NCI-H2196 (cell line): ENCODE measurements around the gene COPE.

Source experiments
- DNase-seq: peaks from one replicate; lab custom pipeline; 2025; ENCODE audit not compliant: unreplicated experiment; lab: John Stamatoyannopoulos, UW

Gene COPE

GRCh38 chr19:18853755-18854427 lies 65.3 kb downstream of the COPE start:
- DNase-seq, result no peak

GRCh38 chr19:18852648-18853047 lies 66.5 kb downstream of the COPE start:
- no peak for DNase-seq

GRCh38 chr19:18851673-18852325 lies 67.4 kb downstream of the COPE start:
- no peak for DNase-seq

GRCh38 chr19:18850471-18851375 lies 68.5 kb downstream of the COPE start:
- no peak for DNase-seq

GRCh38 chr19:18849838-18850400 lies 69.3 kb downstream of the COPE start:
- DNase-seq, result no peak
